ENCODE data around the gene SETD7.

DNA sequence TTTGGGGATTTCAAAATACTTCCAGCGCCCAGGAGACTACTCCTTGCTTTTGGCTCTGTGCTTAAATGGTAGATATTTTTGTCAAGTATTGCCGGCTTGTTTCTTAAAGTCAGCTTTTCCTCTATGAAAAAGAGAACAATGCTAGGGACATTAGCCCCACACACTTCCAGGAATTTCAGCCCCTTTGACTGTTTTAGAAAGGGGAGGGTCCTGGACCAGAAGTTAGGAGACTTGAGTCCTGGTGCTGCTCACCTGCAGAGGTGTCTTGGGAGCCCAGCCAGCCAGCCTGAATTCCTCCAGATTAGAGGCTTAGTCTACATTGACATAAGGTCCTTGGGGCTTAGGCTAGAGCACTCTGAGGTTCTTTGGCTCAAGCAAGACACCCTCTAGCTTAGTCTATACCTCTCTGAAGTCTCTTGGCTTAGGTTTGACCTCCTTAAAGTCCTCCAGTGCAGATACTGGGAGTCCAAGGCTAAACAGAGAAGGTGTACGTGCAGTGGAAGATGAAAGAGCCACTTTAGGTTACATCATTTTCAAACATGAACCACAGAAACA is 1.6 kb upstream of the SETD7 start:
- TF ChIP-seq CTCF (IDR thresholded peaks at IDR 0.05) (no peak), POLR2AphosphoS5 (IDR thresholded peaks at IDR 0.05) (no peak), POLR2A (IDR thresholded peaks at IDR 0.05) (no peak)

All from prostate gland (tissue), 2 donors.